SW 1271 (cell line): ENCODE measurements around the gene CEP170B.
"Not testable (repeated sequence)": the region's sequence is repeated elsewhere in the genome, so short reads cannot be mapped to it uniquely, and the experiment has no call there.

ENCODE experiments used
- DNase-seq, 2 experiments: peaks; one replicate each; lab custom pipeline; 2025; lab: John Stamatoyannopoulos, UW

Gene CEP170B

DNA sequence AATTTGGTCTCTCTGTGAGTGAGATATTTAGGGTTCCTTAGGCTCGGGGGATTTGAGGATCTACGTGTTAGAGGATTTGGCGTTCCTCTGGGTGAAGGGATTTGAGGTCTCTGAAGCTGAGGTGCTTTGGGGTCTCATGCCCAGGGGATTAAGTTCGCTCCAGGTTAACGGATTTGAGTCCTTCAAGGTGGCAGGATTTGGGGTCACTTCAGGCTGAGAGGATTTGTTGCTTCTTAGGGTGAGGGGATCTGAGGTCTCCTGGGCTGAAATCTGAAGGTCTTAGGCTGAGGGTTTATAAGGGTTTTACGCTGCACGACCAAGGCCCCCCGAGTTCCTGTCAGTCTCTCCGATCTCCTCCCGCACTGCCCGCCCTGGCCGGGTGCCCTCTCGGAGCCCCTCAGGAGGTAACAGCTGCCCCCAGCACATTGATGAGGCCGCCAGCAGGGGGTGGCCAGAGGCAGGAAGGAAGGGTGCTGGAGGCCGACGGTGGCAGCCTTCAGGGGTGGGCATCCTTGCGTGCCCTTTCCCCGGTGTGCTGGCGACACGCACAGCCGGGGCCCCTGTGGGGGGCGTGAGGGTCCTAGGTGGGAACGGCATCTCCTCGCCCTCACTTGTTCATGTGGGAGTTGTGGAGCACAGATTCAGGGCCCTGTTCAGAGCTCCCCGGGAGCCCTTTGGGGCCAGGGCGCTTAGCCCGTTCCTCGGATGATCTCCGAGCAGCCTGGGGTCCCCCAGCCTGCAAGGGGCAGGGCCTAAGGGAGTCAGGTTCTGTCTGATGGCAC lies 14.3 kb downstream of the CEP170B start:
- DNase-seq, result no peak

DNA sequence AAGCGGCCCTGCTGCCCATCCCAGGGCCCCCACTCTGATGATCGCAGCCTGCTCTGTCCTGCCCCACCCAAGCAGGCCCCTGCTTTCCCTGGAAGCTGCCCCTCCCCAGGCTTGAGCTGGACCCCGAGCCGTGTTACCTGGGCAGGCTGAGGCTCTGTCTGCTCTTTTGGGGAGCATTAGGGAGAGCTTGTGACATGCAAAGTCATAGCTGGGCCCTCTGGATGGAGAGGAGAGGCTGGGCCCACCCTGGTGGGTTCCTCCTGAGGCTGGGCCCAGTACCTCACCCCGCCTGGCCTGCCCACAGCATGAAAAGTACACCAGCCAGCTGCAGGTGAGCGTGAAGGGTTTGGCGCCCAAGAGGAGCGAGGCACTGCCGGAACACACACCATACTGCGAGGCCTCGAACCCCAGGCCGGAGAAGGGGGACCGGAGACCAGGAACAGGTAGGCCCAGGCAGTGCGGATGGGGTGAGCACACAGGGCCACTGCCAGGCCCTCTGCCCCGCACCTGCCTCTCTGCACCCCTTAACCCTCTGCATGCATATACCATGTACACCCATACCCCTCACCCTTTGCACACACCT lies 15.0 kb downstream of the CEP170B start:
- no peak for DNase-seq

DNA sequence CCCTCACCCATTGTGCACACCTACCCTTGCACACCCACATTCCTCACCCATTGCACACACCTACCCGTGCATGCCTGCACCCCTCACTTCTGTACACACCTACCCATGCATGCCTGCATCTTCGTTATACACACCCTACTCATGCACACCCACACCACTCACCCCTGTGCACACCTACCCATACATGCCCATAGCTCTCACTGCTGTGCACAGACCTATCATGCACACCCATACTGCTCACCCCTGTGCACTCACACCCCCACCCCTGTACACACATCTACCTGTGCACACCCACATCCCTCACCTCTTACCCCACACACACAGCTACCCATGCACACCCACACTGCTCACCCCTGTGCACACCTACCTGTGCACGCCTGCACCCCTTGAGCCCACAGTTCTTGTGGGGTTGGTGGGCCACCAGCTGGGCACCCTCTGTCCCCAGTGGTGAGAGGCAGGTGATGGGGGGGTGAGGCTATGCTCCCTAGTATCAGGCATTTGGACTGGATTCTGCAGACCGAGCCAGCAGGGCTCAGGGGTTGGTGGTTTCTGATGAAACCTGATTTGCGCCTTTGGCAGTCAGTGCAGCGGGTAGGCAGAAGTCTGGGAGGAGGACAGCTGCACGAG lies 15.6 kb downstream of the CEP170B start:
- no peak for DNase-seq

DNA sequence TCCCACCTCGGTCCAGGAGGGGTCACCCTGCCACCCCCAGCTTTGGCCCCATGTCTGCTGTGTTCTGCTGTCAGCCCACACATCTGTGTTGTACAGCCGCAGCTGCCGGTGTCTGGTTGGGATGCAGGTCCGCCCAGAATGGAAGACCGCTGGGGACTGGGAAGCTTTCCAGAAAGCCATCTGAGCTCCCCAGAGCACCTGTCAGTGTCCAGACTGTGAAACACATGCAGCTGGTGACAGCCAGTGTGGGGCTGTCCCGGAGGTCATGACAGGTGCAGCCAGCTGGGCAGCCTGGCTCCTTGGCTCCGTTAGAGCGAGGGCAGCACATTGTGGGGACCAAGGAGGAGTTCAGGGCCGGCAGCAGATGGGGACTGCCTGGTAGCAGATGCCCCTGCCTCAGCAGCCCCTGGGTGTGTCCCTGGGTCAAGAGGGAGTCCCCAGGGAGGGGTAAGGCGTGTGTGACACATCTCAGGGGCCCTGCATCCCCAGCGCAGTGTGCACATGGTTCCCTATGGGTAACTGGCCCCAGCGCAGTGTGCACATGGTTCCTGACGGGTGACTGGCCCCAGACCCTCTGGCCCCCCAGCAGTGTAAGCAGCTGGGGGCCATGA lies 16.4 kb downstream of the CEP170B start:
- DNase-seq, result no peak

DNA sequence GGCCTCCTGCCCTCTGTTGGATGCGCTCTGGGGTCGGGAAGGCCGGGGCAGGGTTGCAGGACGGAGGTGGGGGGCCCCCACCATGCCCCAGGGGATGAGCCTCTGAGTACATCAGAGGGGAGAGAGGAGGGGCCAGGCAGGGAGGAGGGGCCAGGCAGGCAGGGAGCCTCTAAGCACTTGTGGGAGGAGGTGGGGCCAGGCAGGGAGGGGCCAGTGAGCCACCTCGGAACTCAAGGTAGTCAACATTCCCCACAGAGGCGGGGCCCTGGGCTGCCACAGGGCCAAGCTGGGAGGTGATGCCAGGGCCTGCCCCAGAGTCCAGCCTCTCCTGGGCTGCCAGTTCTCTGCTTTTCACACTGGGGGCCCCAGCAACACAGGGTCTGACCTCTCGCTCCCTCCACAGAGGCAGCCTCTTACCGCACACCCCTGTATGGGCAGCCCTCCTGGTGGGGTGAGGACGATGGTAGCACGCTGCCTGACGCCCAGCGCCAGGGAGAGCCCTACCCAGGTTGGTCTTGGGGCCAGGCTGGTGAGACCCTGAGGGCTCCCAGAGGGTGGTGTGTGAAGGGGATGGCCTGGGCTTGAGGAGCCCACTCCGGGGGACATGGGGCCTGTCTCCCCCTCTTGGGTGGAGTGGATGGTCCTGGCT lies 17.4 kb downstream of the CEP170B start:
- DNase-seq, result no peak

DNA sequence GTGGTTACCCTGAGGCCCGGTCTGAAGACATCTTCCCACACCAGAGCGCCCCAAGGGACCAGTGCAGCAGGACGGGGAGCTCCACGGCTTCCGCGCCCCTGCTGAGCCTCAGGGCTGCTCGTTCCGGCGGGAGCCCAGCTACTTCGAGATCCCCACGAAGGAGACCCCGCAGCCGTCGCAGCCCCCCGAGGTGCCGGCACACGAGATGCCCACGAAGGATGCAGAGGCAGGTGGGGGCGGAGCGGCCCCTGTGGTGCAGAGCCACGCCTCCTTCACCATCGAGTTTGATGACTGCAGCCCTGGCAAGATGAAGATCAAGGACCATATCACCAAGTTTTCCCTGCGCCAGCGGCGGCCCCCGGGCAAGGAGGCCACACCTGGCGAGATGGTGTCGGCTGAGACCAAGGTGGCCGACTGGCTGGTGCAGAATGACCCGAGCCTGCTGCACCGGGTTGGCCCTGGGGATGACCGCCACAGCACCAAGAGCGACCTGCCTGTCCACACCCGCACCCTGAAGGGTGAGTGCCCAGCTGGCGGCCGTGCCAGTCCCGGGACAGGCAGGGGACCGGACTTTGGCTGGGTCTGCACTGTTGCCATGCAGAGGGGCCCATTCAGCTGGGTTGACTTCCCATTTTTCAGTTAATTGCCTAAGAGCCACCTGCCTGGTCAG lies 18.1 kb downstream of the CEP170B start:
- no peak for DNase-seq

DNA sequence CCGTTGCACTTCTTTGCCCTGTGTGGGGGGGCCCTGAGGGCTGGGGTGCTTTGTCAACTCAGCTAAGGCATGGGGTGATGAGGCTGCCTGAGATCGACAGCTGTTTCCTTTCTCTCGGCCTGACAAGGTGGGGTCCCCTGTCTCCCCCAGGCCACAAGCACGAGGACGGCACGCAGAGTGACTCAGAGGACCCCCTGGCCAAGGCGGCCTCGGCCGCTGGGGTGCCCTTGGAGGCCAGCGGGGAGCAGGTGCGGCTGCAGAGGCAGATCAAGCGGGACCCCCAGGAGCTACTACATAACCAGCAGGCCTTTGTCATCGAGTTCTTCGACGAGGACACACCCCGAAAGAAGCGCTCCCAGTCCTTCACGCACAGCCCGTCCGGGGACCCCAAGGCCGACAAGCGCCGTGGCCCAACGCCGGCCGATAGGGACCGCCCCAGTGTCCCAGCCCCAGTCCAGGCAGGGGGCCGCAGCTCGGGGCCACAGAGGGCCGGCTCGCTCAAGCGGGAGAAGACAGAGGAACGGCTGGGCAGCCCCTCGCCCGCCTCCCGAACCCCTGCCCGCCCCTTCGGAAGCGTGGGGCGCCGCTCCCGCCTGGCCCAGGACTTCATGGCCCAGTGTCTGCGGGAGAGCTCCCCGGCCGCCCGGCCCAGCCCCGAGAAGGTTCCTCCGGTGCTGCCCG lies 18.8 kb downstream of the CEP170B start:
- DNase-seq, result no peak

DNA sequence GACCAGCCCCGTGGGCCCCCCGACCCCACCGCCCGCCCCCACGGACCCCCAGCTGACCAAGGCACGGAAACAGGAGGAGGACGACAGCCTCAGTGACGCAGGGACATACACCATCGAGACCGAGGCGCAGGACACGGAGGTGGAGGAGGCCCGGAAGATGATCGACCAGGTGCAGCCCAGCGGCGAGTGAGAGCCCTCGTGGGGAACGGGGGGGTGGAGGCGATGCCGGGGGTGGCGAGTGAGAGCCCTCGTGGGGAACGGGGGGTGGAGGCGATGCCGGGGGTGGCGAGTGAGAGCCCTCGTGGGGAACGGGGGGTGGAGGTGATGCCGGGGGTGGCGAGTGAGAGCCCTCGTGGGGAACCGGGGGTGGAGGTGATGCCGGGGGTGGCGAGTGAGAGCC lies 19.3 kb downstream of the CEP170B start:
- DNase-seq, result not testable (repeated sequence)

DNA sequence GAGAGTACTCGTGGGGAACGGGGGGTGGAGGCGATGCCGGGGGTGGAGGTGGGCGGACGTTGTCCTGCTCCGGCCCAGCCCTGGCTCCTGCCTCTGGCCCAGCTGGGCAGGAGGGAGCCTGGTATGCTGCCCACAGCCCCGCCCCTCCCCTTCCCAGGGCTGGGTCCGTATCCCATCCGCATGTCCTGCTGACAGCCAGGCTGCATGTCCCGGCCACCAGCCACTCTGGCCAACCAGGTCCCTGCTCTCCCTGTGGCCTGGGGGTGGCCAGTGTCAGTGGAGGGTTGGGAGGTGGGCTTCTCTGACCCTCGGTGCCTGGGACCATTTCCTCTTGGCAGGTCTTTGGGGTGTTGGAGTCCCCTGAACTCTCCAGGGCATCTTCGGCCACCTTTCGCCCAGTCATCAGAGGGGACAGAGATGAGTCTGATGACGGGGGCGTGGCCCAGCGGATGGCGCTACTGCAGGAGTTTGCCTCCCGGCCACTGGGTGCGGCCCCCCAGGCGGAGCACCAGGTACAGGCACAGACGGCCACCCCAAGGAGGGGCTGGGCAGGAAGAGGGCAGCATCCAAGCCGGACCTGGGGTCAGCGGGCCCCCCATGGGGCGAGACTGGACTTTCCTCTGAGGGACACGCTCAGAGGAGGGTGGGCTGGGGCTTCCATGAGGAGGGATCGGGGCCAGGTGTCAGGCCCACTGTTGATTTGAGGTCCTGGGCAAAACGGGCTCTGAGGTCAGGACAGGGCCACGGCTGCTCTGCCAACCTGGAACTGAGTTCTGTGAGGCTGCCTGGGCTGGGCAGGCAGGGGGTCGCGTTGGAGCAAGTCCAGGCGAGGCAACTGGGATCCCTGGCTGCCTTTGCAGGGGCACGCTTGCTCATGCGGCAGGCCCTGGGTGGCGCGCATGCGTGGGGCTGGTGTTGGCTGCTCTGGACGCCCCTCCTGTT lies 20.2 kb downstream of the CEP170B start:
- no peak for DNase-seq

DNA sequence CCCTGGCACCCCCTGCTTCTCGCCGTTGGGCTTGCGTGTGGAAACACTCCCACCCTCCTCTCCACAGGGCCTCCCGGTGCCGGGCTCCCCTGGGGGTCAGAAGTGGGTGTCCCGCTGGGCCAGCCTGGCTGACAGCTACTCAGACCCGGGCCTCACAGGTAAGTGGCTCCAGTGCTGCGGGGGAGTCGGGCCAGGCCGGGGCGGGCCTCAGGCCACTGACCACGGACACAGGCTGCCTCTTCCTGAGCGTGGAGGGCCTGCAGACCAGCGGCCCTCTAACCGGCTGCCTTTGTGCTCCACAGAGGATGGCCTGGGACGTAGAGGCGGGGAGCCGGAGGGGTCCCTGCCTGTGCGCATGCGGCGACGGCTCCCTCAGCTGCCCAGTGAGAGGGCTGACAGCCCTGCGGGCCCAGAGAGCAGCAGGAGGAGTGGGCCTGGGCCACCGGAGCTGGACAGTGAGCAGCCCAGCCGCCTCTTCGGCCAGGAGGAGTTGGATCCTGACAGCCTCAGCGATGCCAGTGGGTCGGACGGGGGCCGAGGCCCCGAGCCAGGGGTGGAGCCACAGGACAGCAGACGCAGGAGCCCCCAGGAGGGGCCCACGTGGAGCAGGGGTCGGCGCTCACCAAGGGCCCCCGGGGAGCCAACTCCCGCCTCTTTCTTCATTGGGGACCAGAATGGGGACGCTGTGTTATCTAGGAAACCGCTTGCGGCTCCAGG lies 21.1 kb downstream of the CEP170B start:
- DNase-seq, result no peak

DNA sequence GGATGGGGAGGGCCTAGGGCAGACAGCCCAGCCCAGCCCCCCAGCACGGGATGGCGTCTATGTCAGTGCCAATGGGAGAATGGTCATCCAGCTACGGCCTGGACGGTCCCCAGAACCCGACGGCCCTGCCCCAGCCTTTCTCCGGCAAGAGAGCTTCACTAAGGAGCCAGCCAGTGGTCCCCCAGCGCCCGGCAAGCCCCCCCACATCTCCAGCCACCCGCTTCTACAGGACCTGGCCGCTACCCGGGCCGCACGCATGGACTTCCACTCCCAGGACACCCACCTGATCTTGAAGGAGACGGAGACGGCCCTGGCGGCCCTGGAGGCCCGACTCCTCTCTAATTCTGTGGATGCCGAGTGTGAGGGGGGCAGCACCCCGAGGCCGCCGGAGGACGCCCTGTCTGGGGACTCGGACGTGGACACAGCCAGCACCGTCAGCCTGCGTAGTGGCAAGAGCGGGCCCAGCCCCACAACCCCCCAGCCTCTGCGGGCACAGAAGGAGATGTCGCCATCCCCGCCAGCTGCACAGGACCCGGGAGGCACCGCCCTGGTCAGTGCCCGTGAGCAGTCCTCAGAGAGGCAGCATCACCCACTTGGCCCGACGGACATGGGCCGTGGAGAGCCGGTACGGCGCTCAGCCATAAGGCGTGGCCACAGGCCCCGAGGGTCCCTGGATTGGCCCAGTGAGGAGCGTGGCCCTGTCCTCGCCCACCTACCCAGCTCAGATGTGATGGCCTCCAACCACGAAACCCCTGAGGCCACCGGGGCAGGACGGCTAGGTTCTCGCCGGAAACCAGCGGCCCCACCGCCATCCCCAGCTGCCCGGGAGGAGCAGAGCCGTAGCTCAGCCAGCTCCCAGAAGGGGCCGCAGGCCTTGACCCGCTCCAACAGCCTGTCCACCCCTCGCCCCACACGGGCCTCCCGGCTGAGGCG lies 21.9 kb downstream of the CEP170B start:
- DNase-seq, result no peak

DNA sequence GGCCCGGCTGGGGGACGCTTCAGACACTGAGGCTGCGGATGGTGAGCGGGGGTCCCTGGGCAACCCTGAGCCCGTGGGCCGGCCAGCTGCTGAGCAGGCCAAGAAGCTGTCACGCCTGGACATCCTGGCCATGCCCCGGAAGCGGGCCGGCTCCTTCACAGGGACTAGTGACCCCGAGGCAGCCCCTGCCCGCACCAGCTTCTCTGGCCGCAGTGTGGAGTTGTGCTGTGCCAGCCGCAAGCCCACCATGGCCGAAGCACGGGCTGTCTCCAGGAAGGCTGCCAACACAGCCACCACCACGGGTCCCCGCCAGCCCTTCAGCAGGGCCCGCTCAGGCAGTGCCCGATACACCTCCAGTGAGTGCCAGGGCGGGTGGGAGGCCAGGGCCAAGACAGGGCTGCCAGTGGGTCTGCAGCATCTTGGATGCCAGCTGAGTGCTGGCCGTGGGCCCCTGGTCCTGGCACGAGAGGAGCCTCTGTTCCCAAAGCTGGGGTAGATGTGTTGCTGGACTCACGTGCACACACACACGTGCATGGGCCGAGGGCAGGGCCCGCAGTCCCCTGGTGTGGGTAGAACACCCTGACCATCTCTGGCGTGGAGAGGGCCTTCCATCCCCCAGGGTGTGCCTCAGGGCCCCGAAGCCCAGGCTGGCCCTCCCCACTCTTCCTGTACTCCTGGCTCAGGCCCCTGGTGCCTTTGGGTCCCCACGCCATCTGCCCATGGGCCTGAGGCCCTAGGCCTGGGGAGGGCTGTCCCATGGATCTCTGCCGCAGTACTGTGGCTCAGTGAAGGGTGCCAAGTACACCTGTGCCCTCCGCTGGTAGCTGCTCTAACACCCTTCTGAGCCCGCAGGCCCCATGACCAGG lies 22.8 kb downstream of the CEP170B start:
- DNase-seq, result no peak

DNA sequence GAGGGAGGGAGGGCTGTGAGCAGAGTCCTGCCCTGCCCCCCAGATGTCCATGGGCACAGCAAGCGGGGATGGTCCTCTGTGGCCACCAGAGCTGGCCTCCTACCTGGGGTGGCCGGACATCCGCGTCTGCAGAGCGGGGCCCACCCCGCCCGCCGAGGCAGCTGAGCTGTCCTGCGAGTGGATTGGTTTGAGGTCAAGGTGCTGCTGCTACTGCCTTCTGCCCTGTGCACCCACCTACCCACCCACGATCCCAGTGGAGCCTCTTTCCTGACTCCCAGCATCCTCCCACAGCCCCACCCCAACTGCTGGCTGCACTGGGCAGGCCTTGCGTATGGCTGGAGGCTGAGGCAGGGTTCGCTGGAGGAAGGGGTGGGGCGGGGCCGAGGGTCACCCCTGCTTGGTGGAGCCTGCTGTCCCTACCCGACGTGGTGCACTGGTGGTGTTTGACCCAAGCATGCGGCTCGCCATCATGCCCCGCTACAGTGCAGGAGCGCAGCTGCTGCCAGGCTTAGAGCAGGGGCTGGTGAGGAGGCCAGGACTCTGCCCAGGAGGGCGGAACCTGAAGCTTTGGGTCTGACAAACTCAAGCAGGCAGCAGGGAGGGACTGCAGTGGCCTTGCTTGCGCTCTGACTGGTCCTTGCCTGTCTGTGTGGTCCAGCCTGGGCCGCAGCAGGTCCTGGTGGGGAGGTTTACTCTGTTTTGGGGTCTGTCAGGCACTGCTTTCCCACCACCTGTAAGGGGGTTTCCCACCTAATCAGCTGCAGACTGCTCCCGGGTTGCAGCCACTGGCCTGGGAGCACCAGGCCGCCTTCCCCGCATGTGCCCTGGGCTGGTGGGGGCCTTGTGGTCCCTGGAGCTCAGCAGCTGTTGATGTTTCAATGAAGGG lies 23.7 kb downstream of the CEP170B start:
- DNase-seq, result no peak

DNA sequence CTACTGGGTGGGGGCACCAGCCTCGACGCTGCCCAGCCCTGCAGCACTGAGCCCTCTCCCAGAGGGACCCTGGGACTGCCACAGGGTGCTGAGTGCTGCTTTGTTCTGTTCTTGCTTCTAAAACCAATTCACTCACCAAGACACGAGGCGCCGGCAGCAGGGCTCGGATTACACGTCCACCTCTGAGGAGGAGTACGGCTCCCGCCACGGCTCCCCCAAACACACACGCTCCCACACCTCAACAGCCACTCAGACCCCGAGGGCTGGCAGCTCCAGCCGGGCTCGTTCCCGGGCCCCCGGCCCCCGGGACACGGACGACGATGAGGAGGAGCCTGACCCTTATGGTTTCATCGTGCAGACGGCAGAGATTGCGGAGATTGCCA lies 24.3 kb downstream of the CEP170B start:
- DNase-seq, result no peak

DNA sequence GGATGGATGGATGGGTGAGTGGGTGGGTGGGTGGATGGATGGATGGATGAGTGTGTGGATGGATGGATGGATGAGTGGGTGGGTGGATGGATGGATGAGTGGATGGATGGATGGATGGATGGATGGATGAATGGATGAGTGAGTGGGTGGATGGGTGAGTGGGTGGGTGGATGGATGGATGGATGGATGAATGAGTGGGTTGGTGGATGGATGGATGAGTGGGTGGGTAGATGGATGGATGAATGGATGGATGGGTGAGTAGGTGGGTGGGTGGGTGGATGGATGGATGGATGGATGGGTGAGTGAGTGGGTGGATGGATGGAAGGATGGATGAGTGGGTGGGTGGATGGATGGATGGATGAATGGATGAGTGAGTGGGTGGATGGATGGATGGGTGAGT lies 25.2 kb downstream of the CEP170B start:
- DNase-seq, result not testable (repeated sequence)

DNA sequence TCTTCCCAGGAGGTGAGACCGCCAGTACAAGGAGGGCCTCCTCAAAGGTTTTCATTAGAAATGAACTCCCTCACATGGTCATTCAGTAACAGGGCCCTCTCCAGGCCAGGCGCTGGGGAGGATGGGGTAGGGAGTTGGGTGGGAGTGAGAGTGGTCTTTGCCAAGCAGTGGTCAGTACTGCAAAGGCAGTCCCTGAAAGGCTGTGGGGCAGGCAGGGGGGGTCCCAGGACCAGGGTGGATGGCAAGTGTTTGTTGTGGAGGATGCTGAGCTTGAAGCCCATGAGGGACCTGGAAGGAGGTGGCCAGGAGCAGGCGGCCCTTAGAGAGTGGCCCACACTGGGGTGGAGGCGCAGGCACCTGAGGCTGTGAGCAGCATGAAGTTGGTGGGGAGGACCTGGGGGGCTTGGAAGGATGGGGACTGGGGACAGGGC lies 26.1 kb downstream of the CEP170B start:
- DNase-seq, result no peak
